PC-3 (cell line): Measurements from ENCODE around the gene CACNA2D2.

Source experiments
- CTCF ChIP-seq: fragments of 300-600 bp; sonication (generic); conservative IDR thresholded peaks from 2 replicates; pipeline ENCODE4 v1.5.1; 2017; ENCODE audit warnings: antibody characterized with exemption, low read depth, mild to moderate bottlenecking, low read length
- EZH2 ChIP-seq: fragments of 300-600 bp; sonication (generic); IDR thresholded peaks from one replicate; pipeline ENCODE4 v1.6.1; 2017; ENCODE audit warnings: antibody characterized with exemption, mild to moderate bottlenecking, low read length; ENCODE audit not compliant: unreplicated experiment
- EZH2phosphoT487 ChIP-seq: fragments of 300-600 bp; sonication (generic); IDR thresholded peaks from 2 replicates; pipeline ENCODE4 v1.6.1; 2018; ENCODE audit warnings: mild to moderate bottlenecking, antibody characterized with exemption, low read length, borderline replicate concordance

DNA sequence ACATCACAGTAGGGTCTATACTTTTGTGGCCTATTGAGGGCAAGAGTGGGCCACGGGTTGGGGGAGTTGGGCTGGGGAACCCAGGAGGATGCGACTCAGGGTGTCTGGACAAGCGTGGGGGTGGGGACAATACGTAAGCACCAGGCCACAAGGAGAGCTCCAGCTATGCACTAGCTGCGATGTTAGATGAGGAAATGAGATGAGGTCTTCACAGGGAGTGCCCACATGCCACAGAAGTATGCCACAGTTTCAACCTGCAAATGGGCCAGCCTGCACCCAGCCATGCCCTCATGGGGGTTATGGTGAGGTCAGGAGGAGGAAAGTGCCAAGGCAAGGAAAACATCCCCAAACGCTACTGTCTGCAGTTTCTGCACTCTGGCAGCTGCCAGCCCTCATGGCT, 30.5 kb downstream of the CACNA2D2 start:
- TF ChIP-seq CTCF = no peak
- TF ChIP-seq EZH2 = no peak
- TF ChIP-seq EZH2phosphoT487 = no peak
